ENCODE results near the gene ATF7.

- TF ChIP-seq CTCF (IDR thresholded peaks at IDR 0.05) (no peak), POLR2A (IDR thresholded peaks at IDR 0.05) (no peak)
Observed at GRCh38 chr12:53516758-53517455, 109.3 kb downstream of the ATF7 start.

Data from esophagus squamous epithelium (tissue), 4 donors.